Measurements from ENCODE around the gene FOXD2.

FOXD2 gene

DNA sequence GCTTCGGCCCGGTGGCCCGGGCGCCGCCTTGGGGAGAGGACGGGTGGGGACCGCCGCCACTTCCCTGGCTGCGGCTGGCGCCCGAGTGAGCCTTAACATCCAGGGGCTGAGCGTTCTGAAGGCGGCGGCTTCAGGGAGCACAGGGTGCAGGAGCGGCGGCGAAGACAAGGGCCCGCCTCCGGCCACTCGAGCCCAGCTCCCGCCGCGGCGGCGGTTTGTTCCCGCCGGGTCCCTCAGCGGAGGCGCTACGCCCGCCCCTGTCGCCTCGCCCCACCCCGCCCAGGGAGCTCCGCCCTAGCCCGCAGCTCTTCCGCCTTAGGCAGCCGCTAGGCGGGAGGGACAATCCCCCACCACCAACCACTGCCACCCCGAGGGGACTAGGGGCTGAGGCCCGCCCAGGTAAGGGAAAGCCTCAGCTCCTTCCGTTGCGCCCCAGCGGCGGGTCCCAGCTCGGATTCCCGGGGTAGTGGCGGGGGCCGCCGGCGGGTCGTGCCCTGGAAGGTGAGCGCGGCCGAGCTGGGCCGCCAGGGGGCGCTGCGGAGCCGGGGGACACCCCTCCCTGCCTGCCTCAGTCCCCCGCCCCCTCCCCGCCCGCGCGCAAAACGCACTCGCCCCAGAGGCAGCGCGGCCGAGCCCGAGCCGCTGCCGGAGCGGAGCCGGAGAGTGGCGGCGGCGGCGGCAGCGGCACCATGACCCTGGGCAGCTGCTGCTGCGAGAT is at the start of gene FOXD2:
Gene FOXD2 (plus strand): TSS at position 598 of the 718 bp plus-strand sequence. CDS start 92 bp downstream, at position 690.
- peaks cover 15% of the 10 kb centered on the region for H3K36me3 Mint-ChIP-seq (ENCODE audit: low read depth)
- peak within 1 kb of the TSS; percentile 85 for H3K27ac Mint-ChIP-seq
- peak; percentile 98 for DNase-seq
- peak within 1 kb of the TSS; percentile 88 for H3K4me3 Mint-ChIP-seq
- no peaks in the 10 kb centered on the region for H3K9me3 Mint-ChIP-seq
- H3K27me3 Mint-ChIP-seq, result peaks cover 41% of the 10 kb centered on the region
- H3K4me1 Mint-ChIP-seq (ENCODE audit: low read depth), result peaks cover 32% of the 10 kb centered on the region

DNA sequence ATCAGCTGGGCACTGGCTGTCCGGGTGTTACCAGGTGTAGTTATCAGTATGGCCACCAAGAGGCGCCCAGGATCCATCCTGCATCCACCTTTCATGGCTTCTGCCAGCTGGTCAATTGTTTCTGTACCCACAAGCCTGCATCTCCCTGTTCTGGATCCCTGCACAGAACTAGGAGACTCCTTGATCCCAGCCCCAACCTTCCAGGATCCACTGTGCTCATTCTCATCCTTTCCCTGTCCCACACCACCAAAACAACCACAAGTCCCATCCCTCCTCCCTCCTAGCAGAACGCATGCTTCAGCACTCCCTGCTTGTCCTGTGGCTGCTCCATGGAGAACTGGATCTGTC is 49.0 kb upstream of the FOXD2 start:
- peak; percentile 60 for DNase-seq
- no peaks in the 10 kb centered on the region for H3K4me1 Mint-ChIP-seq (ENCODE audit: low read depth)
- peaks cover 5% of the 10 kb centered on the region for H3K27me3 Mint-ChIP-seq
- H3K27ac Mint-ChIP-seq, result no peak overlapping the region
- H3K36me3 Mint-ChIP-seq (ENCODE audit: low read depth), result peaks cover 6% of the 10 kb centered on the region
- no peak overlapping the region for H3K4me3 Mint-ChIP-seq
- no peaks in the 10 kb centered on the region for H3K9me3 Mint-ChIP-seq

DNA sequence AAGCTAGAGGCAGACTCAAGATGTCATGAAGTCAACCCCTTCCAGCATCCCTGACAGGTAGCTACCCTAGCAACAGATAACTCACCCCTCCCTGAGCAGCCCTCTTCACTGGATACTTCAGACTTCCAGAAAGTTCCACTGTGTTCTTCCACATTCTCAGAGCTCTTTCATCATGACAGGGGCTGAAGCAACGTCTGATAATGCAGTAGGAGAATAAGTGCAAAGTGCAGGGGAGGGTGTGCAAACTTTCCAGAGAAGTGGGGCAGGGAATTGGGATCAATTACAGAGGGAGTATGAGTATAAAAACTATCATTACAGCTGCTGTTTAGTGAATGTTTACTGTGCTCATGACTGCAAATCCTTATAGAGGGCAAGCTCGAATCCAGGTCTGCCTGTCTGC is 48.1 kb upstream of the FOXD2 start:
- Mint-ChIP-seq H3K9me3 (no peaks in the 10 kb centered on the region), H3K4me3 (no peak overlapping the region), H3K4me1 (ENCODE audit: low read depth) (no peaks in the 10 kb centered on the region)

DNA sequence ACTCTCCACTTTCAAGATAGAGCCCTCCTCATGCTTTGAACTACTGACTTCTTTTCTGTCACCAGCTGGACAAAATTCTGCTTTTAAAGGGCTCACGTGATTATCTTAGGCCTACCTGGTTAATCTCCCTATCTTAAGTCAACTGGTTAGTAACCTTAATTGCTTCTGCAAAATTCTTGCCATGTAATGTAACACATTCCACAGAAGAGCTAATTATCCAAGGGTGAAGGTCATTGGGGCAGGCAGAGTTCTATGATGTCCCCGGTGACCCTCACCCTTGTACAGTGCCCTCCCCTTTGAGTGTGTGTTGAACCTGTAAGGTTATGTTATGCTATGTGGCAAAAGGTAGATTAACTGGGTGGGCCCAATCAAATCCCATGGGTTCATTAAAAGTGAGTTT is 47.0 kb upstream of the FOXD2 start:
- H3K27ac Mint-ChIP-seq, result no peak overlapping the region
- H3K4me1 Mint-ChIP-seq (ENCODE audit: low read depth), result no peaks in the 10 kb centered on the region
- no peak overlapping the region for H3K4me3 Mint-ChIP-seq
- H3K9me3 Mint-ChIP-seq, result no peaks in the 10 kb centered on the region
- H3K36me3 Mint-ChIP-seq (ENCODE audit: low read depth), result peaks cover 1% of the 10 kb centered on the region
- H3K27me3 Mint-ChIP-seq, result peaks cover 13% of the 10 kb centered on the region
- DNase-seq, result no peak

More for the DNA sequence above, 48.1 kb upstream of the FOXD2 start:
- H3K36me3 Mint-ChIP-seq (ENCODE audit: low read depth), result peaks cover 2% of the 10 kb centered on the region
- H3K27ac Mint-ChIP-seq, result no peak overlapping the region
- DNase-seq, result no peak
- peaks cover 7% of the 10 kb centered on the region for H3K27me3 Mint-ChIP-seq

DNA sequence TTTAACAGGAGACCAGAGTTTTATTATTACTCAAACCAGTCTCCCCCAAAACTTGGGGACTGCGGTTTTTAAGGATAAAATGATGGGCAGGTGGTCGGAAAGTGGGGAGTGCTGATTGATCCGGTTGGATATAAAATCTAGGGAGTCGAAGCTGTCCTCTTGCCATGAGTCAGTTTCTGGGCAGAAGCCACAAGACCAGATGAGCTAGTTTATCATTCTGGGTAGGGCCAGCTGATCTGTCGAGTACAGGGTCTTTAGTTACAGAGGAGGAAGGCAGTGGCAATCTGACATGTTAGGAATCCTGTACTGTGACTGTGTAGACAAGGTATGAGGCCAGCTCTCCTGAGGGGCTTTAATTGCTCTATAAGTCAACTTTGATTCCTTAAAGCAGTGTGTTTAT is 44.7 kb upstream of the FOXD2 start:
- DNase-seq, result no peak
- no peak overlapping the region for H3K4me3 Mint-ChIP-seq
- H3K4me1 Mint-ChIP-seq (ENCODE audit: low read depth), result no peaks in the 10 kb centered on the region
- H3K36me3 Mint-ChIP-seq (ENCODE audit: low read depth), result no peaks in the 10 kb centered on the region
- H3K9me3 Mint-ChIP-seq, result no peaks in the 10 kb centered on the region
- no peak overlapping the region for H3K27ac Mint-ChIP-seq
- peaks cover 19% of the 10 kb centered on the region for H3K27me3 Mint-ChIP-seq

DNA sequence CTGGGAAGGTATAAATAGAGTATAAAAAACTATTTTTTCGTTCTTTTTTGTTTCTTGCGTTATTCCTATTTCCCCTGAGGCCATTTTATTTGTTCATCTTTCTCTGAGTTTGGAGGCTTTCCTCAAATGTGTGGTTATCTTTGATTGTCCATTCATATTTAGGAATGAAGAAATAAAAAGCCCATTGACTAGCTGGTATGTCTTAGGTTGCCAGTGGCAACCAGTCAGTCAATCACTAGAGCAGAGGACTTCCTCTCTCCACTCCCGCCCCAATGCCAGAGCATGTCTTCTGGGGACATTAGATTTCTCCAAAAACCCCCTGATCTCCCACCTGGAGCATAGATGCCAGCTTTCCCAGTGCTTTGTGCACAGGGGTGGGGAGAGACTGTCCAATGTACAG is 42.4 kb upstream of the FOXD2 start:
- Mint-ChIP-seq H3K27ac (no peak overlapping the region), H3K4me3 (no peak overlapping the region), H3K9me3 (no peaks in the 10 kb centered on the region), H3K27me3 (peaks cover 23% of the 10 kb centered on the region), H3K36me3 (ENCODE audit: low read depth) (no peaks in the 10 kb centered on the region), H3K4me1 (ENCODE audit: low read depth) (no peaks in the 10 kb centered on the region)
- DNase-seq, result no peak

DNA sequence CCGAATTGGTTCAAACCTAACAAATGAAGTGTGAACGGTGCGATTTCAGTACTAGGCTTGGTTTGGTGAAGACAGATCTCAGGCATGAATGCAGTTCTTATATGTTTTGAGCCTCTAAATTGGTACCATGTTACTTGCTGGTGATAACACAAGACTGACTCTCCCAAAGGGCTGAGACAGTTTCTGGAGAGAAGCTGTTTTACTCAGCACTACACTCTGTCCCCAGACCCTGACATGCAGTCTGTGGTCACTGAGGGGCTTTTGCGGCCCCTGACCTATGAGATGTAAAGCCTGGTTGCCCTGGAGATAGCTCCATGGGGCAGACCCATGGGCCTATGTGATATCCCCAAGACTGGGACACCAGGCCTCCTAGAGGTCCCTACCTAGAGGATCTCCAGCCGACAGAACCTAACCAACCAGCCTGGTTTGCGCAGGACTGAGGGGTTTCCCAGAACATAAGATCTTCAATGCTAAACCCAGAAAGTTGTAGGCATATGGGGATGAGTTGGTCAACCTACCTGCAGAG is 41.1 kb upstream of the FOXD2 start:
- Mint-ChIP-seq H3K36me3 (ENCODE audit: low read depth) (no peaks in the 10 kb centered on the region), H3K4me1 (ENCODE audit: low read depth) (no peaks in the 10 kb centered on the region), H3K9me3 (no peaks in the 10 kb centered on the region), H3K27ac (no peak overlapping the region), H3K4me3 (no peak overlapping the region), H3K27me3 (peaks cover 32% of the 10 kb centered on the region)
- DNase-seq, result no peak

DNA sequence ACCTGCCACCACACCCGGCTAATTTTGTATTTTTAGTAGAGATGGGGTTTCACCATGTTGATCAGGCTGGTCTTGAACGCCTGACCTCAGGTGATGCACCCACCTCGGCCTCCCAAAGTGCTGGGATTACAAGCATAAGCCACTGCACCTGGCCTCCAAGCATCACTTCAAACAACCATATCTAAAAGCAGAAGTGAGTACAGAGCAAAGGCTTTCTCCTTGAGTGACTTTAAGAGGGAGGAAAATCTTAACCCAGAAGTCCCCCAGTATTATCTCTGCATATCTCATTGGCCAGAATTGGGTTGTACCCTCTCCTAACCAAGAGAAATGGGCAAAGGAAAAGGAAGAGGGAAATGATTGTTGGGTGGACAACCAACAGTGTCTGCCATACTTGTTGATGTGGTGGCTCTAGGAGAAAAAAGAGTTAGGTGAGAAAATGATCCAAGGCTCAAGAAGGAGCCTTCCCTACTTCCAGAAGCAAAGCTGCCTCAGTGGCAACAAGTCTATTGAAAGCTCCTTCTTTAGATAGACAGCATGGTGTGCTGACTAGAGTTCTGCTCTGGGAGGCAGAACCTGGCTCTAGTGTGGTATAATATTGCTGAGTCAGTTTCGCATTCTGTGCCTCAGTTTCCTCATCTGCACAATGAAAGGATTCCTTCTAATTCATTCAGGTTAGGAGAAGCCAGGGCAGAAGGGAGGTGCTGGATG is 38.6 kb upstream of the FOXD2 start:
- Mint-ChIP-seq H3K36me3 (ENCODE audit: low read depth) (no peaks in the 10 kb centered on the region), H3K4me3 (no peak overlapping the region), H3K27me3 (peaks cover 37% of the 10 kb centered on the region), H3K27ac (no peak overlapping the region), H3K9me3 (no peaks in the 10 kb centered on the region), H3K4me1 (ENCODE audit: low read depth) (no peaks in the 10 kb centered on the region)
- no peak for DNase-seq

DNA sequence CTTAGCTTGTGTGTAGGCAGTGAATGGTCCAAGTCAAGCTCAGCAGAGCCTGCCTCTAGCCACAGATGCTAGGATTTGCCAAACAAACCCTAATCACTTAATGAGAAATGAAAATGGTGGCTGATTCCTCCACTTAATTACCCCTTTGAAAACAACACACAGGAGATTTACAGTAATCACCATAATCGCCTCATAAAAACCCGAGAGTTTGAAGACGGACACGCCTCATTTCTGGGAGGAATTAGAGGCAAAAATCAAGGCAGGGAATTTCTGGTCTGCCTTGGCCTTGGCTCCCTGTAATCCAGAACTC is 38.0 kb upstream of the FOXD2 start:
- H3K27me3 Mint-ChIP-seq, result peaks cover 37% of the 10 kb centered on the region
- H3K27ac Mint-ChIP-seq, result no peak overlapping the region
- H3K36me3 Mint-ChIP-seq (ENCODE audit: low read depth), result no peaks in the 10 kb centered on the region
- DNase-seq, result no peak
- H3K4me1 Mint-ChIP-seq (ENCODE audit: low read depth), result no peaks in the 10 kb centered on the region
- H3K9me3 Mint-ChIP-seq, result no peaks in the 10 kb centered on the region
- H3K4me3 Mint-ChIP-seq, result no peak overlapping the region

DNA sequence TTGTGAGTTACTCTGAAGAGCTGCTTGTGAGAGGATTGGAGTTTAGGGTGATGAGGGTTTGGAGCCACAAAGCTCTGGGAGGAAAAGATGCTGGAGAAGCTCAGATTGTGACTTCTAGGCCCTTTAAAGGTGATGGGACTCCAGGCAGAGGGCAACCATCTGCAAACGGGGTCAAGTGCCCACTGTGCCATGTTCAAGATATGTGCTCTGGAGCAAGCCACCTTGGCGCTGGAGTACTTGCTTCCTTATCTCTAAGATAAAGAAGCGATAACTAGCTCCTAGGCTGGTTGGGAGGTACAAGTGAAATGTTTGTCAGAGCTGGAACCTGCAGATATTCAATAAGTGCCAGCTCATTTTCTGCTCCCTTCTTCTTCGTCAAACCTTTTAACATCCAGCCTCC is 36.1 kb upstream of the FOXD2 start:
- no peak overlapping the region for H3K27ac Mint-ChIP-seq

DNA sequence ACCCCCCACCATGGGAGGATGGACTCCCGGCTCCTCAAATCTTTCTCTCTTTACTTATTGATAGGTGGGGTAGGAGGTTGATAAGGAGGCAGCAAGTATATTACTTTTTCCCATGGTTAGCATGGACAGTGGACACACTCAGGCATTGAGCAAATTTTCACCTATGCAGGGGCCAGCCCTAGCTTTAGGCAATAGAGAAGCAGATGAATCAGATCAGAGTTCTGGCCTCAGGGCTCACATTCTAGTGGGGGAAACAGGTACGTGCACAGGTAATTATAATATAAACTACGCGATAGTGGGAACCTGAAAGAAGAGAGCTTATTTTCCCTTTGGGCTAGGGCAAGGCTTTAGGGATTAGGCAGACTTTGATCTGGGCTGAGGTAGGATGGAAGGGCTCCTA is 35.3 kb upstream of the FOXD2 start:
- Mint-ChIP-seq H3K4me1 (ENCODE audit: low read depth) (no peaks in the 10 kb centered on the region), H3K9me3 (no peaks in the 10 kb centered on the region), H3K27ac (no peak overlapping the region), H3K36me3 (ENCODE audit: low read depth) (no peaks in the 10 kb centered on the region), H3K4me3 (no peak overlapping the region), H3K27me3 (peaks cover 33% of the 10 kb centered on the region)
- no peak for DNase-seq

More for the DNA sequence above, 36.1 kb upstream of the FOXD2 start:
- Mint-ChIP-seq H3K9me3 (no peaks in the 10 kb centered on the region), H3K36me3 (ENCODE audit: low read depth) (no peaks in the 10 kb centered on the region), H3K4me3 (no peak overlapping the region), H3K27me3 (peaks cover 38% of the 10 kb centered on the region), H3K4me1 (ENCODE audit: low read depth) (no peaks in the 10 kb centered on the region)
- DNase-seq, result no peak

DNA sequence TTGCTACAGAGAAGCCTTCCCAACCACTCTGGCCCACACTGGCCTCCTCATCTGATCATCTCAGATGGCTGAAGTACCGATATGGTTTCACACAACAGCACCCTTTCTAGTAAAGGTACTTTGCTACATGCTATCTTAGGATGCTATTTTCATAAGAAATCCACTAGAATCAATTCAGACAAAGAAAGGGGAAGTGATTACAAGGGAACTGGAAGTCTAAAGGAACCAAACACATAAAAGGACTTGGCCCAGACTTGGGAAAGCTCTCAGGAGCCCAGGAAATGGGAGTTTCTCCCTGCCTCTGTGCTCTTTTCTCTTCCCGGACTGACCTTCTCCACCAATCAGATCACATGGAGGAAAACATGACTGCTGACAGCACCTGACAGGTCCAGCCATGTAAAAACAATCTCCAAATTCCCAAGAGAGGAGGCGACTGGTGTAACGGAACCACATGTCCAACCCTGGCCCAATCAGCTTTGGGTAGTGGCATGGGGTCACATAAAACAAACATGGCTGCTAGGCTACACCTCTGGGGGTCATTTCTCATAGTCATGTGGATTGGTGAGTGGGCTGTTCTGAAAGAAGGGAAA is 34.4 kb upstream of the FOXD2 start:
- DNase-seq, result no peak
- Mint-ChIP-seq H3K4me1 (ENCODE audit: low read depth) (no peaks in the 10 kb centered on the region), H3K4me3 (no peak overlapping the region), H3K27ac (no peak overlapping the region), H3K9me3 (no peaks in the 10 kb centered on the region), H3K27me3 (peaks cover 31% of the 10 kb centered on the region), H3K36me3 (ENCODE audit: low read depth) (no peaks in the 10 kb centered on the region)

DNA sequence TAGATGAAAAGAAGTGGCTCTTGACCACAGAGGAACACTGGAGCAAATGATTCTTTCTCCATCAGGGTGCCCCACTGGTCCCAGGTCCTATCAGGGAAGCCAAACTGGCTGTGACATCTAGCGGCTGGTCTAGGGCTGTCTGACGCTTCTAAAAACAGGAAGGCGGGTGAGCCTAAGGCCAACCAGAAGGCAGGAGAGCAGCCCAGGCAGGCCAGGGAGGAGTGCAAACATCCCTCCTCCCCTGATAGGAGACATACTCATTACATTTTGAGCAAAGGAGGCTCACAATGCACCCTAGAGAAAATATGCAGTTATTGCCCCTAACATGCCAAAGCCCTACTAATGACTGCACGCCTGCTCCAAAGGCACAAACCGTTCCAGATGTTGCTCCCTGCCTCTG is 32.1 kb upstream of the FOXD2 start:
- Mint-ChIP-seq H3K27ac (no peak overlapping the region), H3K36me3 (ENCODE audit: low read depth) (no peaks in the 10 kb centered on the region), H3K4me3 (no peak overlapping the region), H3K4me1 (ENCODE audit: low read depth) (no peaks in the 10 kb centered on the region), H3K27me3 (peaks cover 26% of the 10 kb centered on the region), H3K9me3 (no peaks in the 10 kb centered on the region)
- no peak for DNase-seq

DNA sequence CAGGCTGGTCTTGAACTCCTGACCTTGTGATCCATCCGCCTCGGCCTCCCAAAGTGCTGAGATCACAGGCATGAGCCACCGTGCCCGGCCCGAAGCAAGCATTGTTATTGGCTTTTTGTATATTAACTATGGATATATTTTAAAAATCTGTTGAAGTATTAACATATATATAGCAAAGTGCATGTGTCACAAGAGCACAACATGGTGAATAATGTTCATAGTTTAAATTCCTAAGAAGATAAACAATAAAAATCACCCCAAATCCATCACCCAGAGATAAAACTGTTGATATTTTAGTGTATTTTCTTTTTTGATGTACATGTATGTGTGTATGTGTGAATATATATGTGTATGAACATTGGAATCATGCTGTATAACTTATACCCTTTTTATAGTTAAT is 30.9 kb upstream of the FOXD2 start:
- no peak overlapping the region for H3K27ac Mint-ChIP-seq

DNA sequence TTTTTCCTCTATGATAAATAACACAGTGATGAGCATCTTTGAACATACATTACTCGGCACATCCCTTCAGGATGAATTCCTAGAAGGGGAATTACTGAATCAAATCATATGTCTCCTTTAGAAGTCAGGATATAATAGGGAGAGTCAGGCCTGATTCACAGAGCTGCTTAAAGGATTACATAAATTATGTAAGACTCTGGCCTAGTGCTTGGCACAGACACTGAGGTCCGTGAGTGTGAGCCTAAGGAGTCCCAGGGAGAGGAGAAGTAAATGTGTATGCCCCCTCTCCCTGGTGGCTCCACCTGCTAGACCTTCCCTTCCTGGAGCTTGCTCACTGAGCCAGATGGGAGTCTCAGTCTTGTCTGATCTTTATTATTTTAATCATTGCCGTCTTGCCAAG is 30.4 kb upstream of the FOXD2 start:
- no peaks in the 10 kb centered on the region for H3K4me1 Mint-ChIP-seq (ENCODE audit: low read depth)
- H3K36me3 Mint-ChIP-seq (ENCODE audit: low read depth), result no peaks in the 10 kb centered on the region
- no peak overlapping the region for H3K27ac Mint-ChIP-seq
- DNase-seq, result no peak
- no peak overlapping the region for H3K4me3 Mint-ChIP-seq
- no peaks in the 10 kb centered on the region for H3K9me3 Mint-ChIP-seq
- H3K27me3 Mint-ChIP-seq, result peaks cover 16% of the 10 kb centered on the region

More for the DNA sequence above, 30.9 kb upstream of the FOXD2 start:
- Mint-ChIP-seq H3K4me3 (no peak overlapping the region), H3K27me3 (peaks cover 16% of the 10 kb centered on the region), H3K36me3 (ENCODE audit: low read depth) (no peaks in the 10 kb centered on the region), H3K9me3 (no peaks in the 10 kb centered on the region), H3K4me1 (ENCODE audit: low read depth) (no peaks in the 10 kb centered on the region)
- DNase-seq, result no peak
